IMR-90 (cell line): ENCODE measurements around the gene ELL2. TPM values are rescaled to one million over a fixed set of nuclear protein-coding genes. Genes with fewer than 3 reads are reported as not detected.

Experiments
- ATAC-seq: fragments of 200-7000 bp; cut with Tn5 transposase; 2 replicates; pipeline ENCODE4 v1.9.1; 2020; ENCODE audit warnings: low read depth, mild to moderate bottlenecking, moderate library complexity
- BruUV-seq: library from RNA; stranded (reverse); fragments of 400-500 nt; replicated peaks from 2 replicates; lab custom pipeline; 2021; lab: Mats Ljungman, UMichigan
- CTCF ChIA-PET: fragments of 300-600 bp; formaldehyde crosslinking; extraction: SDS; loops from one replicate; lab custom pipeline; 2021; ENCODE audit warnings: antibody characterized with exemption; lab: Yijun Ruan, JAX
- POLR2A ChIA-PET: fragments of 300-600 bp; sonication (Branson Sonifier 250); formaldehyde crosslinking; loops from one replicate; lab custom pipeline; 2022; ENCODE audit warnings: antibody characterized with exemption; ENCODE audit not compliant: unreplicated experiment; lab: Charles Lee
- DNase-seq: peaks from one replicate; pipeline ENCODE4 v3.0.0; 2013
- H2AFZ ChIP-seq: replicated peaks from 2 replicates; pipeline ENCODE3; 2013; ENCODE audit warnings: low read length, mild to moderate bottlenecking; ENCODE audit not compliant: poor library complexity
- H2AK5ac ChIP-seq: 2 replicates; pipeline ENCODE4 v1.6.1; 2013; ENCODE audit warnings: low read depth, low read length, inconsistent platforms
- H2AK9ac ChIP-seq: replicated peaks from 2 replicates; pipeline ENCODE3; 2013; ENCODE audit warnings: mild to moderate bottlenecking, low read depth, low read length, moderate library complexity; ENCODE audit not compliant: poor library complexity
- H2BK120ac ChIP-seq: 2 replicates; pipeline ENCODE4 v1.6.1; 2013; ENCODE audit warnings: low read depth, low read length, inconsistent platforms
- H2BK15ac ChIP-seq: 3 replicates; pipeline ENCODE4 v1.6.1; 2013; ENCODE audit warnings: low read depth, low read length, inconsistent platforms
- H2BK20ac ChIP-seq: 2 replicates; pipeline ENCODE4 v1.6.1; 2013; ENCODE audit warnings: low read depth, mild to moderate bottlenecking, inconsistent platforms, low read length, moderate library complexity
- H2BK5ac ChIP-seq: 2 replicates; pipeline ENCODE4 v1.6.1; 2013; ENCODE audit warnings: mild to moderate bottlenecking, low read depth, low read length, inconsistent platforms; ENCODE audit not compliant: poor library complexity, severe bottlenecking
- H3K14ac ChIP-seq: replicated peaks from 2 replicates; pipeline ENCODE4 v1.6.1; 2013; ENCODE audit warnings: low read depth, low read length, inconsistent platforms
- H3K18ac ChIP-seq: 2 replicates; pipeline ENCODE4 v1.6.1; 2013; ENCODE audit warnings: low read depth, low read length, control low read depth
- H3K23ac ChIP-seq: 2 replicates; pipeline ENCODE4 v1.6.1; 2013; ENCODE audit warnings: low read depth, low read length, inconsistent platforms
- H3K27ac ChIP-seq: 2 replicates; pipeline ENCODE4 v1.5.1; 2013; ENCODE audit warnings: mild to moderate bottlenecking, control low read depth, low read length; ENCODE audit not compliant: insufficient read depth
- H3K27me3 ChIP-seq: 2 replicates; pipeline ENCODE4 v1.6.1; 2013; ENCODE audit warnings: low read length; ENCODE audit not compliant: control insufficient read depth, insufficient read depth
- H3K36me3 ChIP-seq: 2 replicates; pipeline ENCODE4 v1.6.1; 2013; ENCODE audit warnings: low read length, mixed read lengths; ENCODE audit not compliant: control insufficient read depth, insufficient read depth
- H3K4ac ChIP-seq: 2 replicates; pipeline ENCODE4 v1.6.1; 2013; ENCODE audit warnings: low read depth, low read length, inconsistent platforms
- H3K4me1 ChIP-seq: 2 replicates; pipeline ENCODE4 v1.6.1; 2013; ENCODE audit warnings: low read length, mixed read lengths; ENCODE audit not compliant: control insufficient read depth, insufficient read depth
- H3K4me2 ChIP-seq: 2 replicates; pipeline ENCODE4 v1.6.1; 2013; ENCODE audit warnings: low read depth, mild to moderate bottlenecking, control low read depth, low read length, moderate library complexity
- H3K4me3 ChIP-seq: 2 replicates; pipeline ENCODE4 v1.5.1; 2013; ENCODE audit warnings: low read depth, mild to moderate bottlenecking, control low read depth, low read length, moderate library complexity; ENCODE audit not compliant: insufficient read depth
- H3K56ac ChIP-seq: 2 replicates; pipeline ENCODE4 v1.6.1; 2013; ENCODE audit warnings: low read length, inconsistent platforms; ENCODE audit not compliant: insufficient read depth; ENCODE audit errors: extremely low read depth
- H3K79me1 ChIP-seq, 2 experiments: 2 replicates each; pipeline ENCODE4 v1.6.1; 2013; ENCODE audit warnings: low read length in 2 of 2, inconsistent platforms in 1 of 2, low read depth in 1 of 2
- H3K9ac ChIP-seq: 2 replicates; pipeline ENCODE4 v1.6.1; 2013; ENCODE audit warnings: low read depth, low read length, control low read depth
- H3K9me1 ChIP-seq: 2 replicates; pipeline ENCODE4 v1.6.1; 2013; ENCODE audit warnings: low read length, inconsistent platforms; ENCODE audit not compliant: insufficient read depth
- H3K9me3 ChIP-seq: 2 replicates; pipeline ENCODE4 v1.6.1; 2013; ENCODE audit warnings: low read length; ENCODE audit not compliant: control insufficient read depth, insufficient read depth
- H4K20me1 ChIP-seq: 2 replicates; pipeline ENCODE4 v1.6.1; 2013; ENCODE audit warnings: low read length, inconsistent platforms; ENCODE audit not compliant: insufficient read depth
- H4K5ac ChIP-seq: 2 replicates; pipeline ENCODE4 v1.6.1; 2013; ENCODE audit warnings: mild to moderate bottlenecking, low read depth, low read length, control low read depth
- H4K8ac ChIP-seq, 2 experiments: 2 replicates each; pipeline ENCODE4 v1.6.1; 2013; ENCODE audit warnings: low read depth in 2 of 2, low read length in 2 of 2, control low read depth in 1 of 2, inconsistent platforms in 1 of 2
- H4K91ac ChIP-seq: 2 replicates; pipeline ENCODE4 v1.6.1; 2013; ENCODE audit warnings: low read depth, low read length, inconsistent platforms; ENCODE audit not compliant: insufficient read depth
- CHD1 ChIP-seq: IDR thresholded peaks from 2 replicates; pipeline ENCODE4 v1.6.1; 2012; ENCODE audit warnings: low read depth, low read length, improper control_type of control experiment
- CTCF ChIP-seq: conservative IDR thresholded peaks from 2 replicates; pipeline ENCODE4 v1.5.1; 2012; ENCODE audit warnings: mild to moderate bottlenecking, low read depth, low read length, improper control_type of control experiment
- MAFK ChIP-seq: IDR thresholded peaks from 2 replicates; pipeline ENCODE4 v1.6.1; 2012; ENCODE audit warnings: low read depth, low read length, improper control_type of control experiment
- MAZ ChIP-seq: IDR thresholded peaks from 2 replicates; pipeline ENCODE4 v1.6.1; 2012; ENCODE audit warnings: low read depth, mild to moderate bottlenecking, low read length, improper control_type of control experiment, moderate library complexity, borderline replicate concordance
- POLR2A ChIP-seq: IDR thresholded peaks from 2 replicates; pipeline ENCODE4 v1.6.1; 2012; ENCODE audit warnings: mild to moderate bottlenecking, low read depth, low read length
- RAD21 ChIP-seq: IDR thresholded peaks from 2 replicates; pipeline ENCODE4 v1.6.1; 2012; ENCODE audit warnings: low read length, improper control_type of control experiment
- RFX5 ChIP-seq: IDR thresholded peaks from 2 replicates; pipeline ENCODE4 v1.8.0; 2012; ENCODE audit warnings: low read depth, mild to moderate bottlenecking, low read length, moderate library complexity
- SMC3 ChIP-seq: fragments of 150-350 bp; IDR thresholded peaks from 2 replicates; pipeline ENCODE4 v1.6.1; 2016; ENCODE audit warnings: low read depth, mild to moderate bottlenecking, antibody characterized with exemption, low read length, moderate library complexity
- WGBS, 2 experiments: methylation state at CpG; one replicate each; pipeline versions ENCODE4 v1.1.5 to v1.1.7; 2013; ENCODE audit warnings: missing lambda C conversion rate in 2 of 2; ENCODE audit not compliant: insufficient read length in 1 of 2; ENCODE audit errors: extremely low coverage in 2 of 2; 5-methylcytosine and 5-hydroxymethylcytosine counted together
- dilution Hi-C: fragments of 300-500 bp; cut with HindIII; formaldehyde crosslinking; loops from one replicate; pipeline ENCODE4 v1.14.3; 2018; ENCODE audit warnings: low sequenced_read_pairs; ENCODE audit not compliant: unreplicated experiment
- in situ Hi-C: fragments of 300-500 bp; cut with MboI; formaldehyde crosslinking; loops from 3 replicates; pipeline ENCODE4 v1.14.3; 2019; ENCODE audit warnings: low sequenced_read_pairs, inconsistent platforms, mixed read lengths
- intact Hi-C: fragments of 100-400 bp; cut with micrococcal nuclease; formaldehyde crosslinking; loops from 2 replicates; pipeline ENCODE4 v1.10.0; 2022
- polyA plus RNA-seq, 3 experiments: library from polyadenylated mRNA; depleted of rRNA; stranded (reverse); fragments of >200 nt; gene quantifications; 2 replicates each; pipeline ENCODE4 v1.2.3, GENCODE V29; 2012; ENCODE audit warnings: low replicate concordance in 1 of 3
- total RNA-seq: library from RNA; depleted of rRNA; stranded (reverse); fragments of >200 nt; gene quantifications from 2 replicates; pipeline ENCODE4 v1.2.3, GENCODE V29; 2012

Gene ELL2
- total and polyA plus RNA-seq, 2 of the 4 experiments (the other 2 are of a cell fraction), result 61.4 to 92.5 TPM

GRCh38 chr5:95846554-95847260 is 114.9 kb downstream of the ELL2 start:
- 0 out of 4 replicates have a peak, but pooled peaks cover 0 to 3% of the 10 kb centered on the region in 2 experiments for H3K79me1 ChIP-seq
- H3K23ac ChIP-seq, result no peak overlapping the region
- H2BK15ac ChIP-seq, result peak overlapping the region; percentile 57; the same call in 1 of the 3 replicates
- H3K14ac ChIP-seq, result peak overlapping the region; percentile 88
- ATAC-seq (peak; percentile 92), DNase-seq (peak; percentile 79)
- H3K9me1 ChIP-seq, result peaks cover 10% of the 10 kb centered on the region; the same call in 1 of the 2 replicates
- no peak overlapping the region for H3K4me3 ChIP-seq
- peak overlapping the region; percentile 65 for H2AFZ ChIP-seq
- no peaks in the 10 kb centered on the region for H3K36me3 ChIP-seq
- H4K8ac ChIP-seq, result peak overlapping the region in 1 of 2 experiments; percentile 85; a peak in 2 of 4 replicates
- no peak overlapping the region for H2BK5ac ChIP-seq
- peaks cover 16% of the 10 kb centered on the region for H3K4me1 ChIP-seq
- POLR2A ChIA-PET, result no interaction called here
- no CpG with 5 or more reads among the region's 7 CpGs for WGBS, 2 experiments
- H4K20me1 ChIP-seq, result no peaks in the 10 kb centered on the region
- peak; percentile 92 for TF ChIP-seq SMC3
- TF ChIP-seq MAZ, result no peak
- TF ChIP-seq POLR2A, result peak; percentile 50
- peak; percentile 93 for TF ChIP-seq RAD21
- TF ChIP-seq MAFK, result no peak
- TF ChIP-seq CTCF, result peak; percentile 96
- 0 out of 2 replicates have a peak, but pooled peaks have one; percentile 53 for TF ChIP-seq CHD1
- no peak for TF ChIP-seq RFX5
- H3K4me2 ChIP-seq, result no peak overlapping the region
- H3K9me3 ChIP-seq, result no peaks in the 10 kb centered on the region
- H4K91ac ChIP-seq, result peak overlapping the region; percentile 29
- in situ Hi-C loops (loop anchor here (10.0 kb wide), 2 partner anchors 182 to 292 kb away; partner anchors contain the start of genes ARSK and SKIC3), intact Hi-C loops (loop anchor here (1.0 to 5.0 kb wide), 5 partner anchors 65 to 289 kb away; partner anchors contain the start of gene ARSK), dilution Hi-C loops (no loop called here)
- peak overlapping the region; percentile 91 for H2BK20ac ChIP-seq
- peak overlapping the region; percentile 19; the same call in 1 of the 2 replicates for H4K5ac ChIP-seq
- H3K4ac ChIP-seq, result peak overlapping the region; percentile 79
- H2BK120ac ChIP-seq, result peak overlapping the region; percentile 83
- H3K18ac ChIP-seq, result peak overlapping the region; percentile 15; the same call in 1 of the 2 replicates
- BruUV-seq, result no TSS peak
- no peak overlapping the region for H3K56ac ChIP-seq
- H2AK9ac ChIP-seq, result peak overlapping the region; percentile 57
- H3K27me3 ChIP-seq, result no peaks in the 10 kb centered on the region
- H3K9ac ChIP-seq, result no peak overlapping the region
- CTCF ChIA-PET, result interaction anchor here (0.5 to 1.7 kb wide), 15 partner anchors 10 to 535 kb away, joined by 3 to 5 read pairs (median 3); partner anchors contain the start of genes GLRX, RFESD and RHOBTB3
- H3K27ac ChIP-seq, result no peak overlapping the region
- H2AK5ac ChIP-seq, result peak overlapping the region; percentile 33; the same call in 1 of the 2 replicates
